GM06990 (cell line): ENCODE data around the gene CIB4.

Experiments
- DNase-seq: peaks from one replicate; pipeline ENCODE4 v3.0.0-alpha.2; 2011; ENCODE audit not compliant: insufficient read length; ENCODE audit errors: extremely low read depth
- H3K27me3 ChIP-seq: replicated peaks from 2 replicates; pipeline ENCODE4 v1.6.0; 2011; ENCODE audit warnings: low read length; ENCODE audit not compliant: control insufficient read depth, insufficient read depth
- H3K36me3 ChIP-seq: 2 replicates; pipeline ENCODE4 v1.5.1; 2011; ENCODE audit warnings: low read length; ENCODE audit not compliant: control insufficient read depth, insufficient read depth
- H3K4me3 ChIP-seq: replicated peaks from 2 replicates; pipeline ENCODE4 v1.5.1; 2011; ENCODE audit warnings: low read depth, mild to moderate bottlenecking, control low read depth, low read length
- TF ChIP-seq, protein P1 (sequence below): IDR thresholded peaks from 2 replicates; pipeline ENCODE4 v1.5.1; 2011; ENCODE audit warnings: low read length, control low read depth, mild to moderate bottlenecking, inconsistent platforms; ENCODE audit not compliant: insufficient read depth, poor library complexity, severe bottlenecking

CIB4 gene

DNA sequence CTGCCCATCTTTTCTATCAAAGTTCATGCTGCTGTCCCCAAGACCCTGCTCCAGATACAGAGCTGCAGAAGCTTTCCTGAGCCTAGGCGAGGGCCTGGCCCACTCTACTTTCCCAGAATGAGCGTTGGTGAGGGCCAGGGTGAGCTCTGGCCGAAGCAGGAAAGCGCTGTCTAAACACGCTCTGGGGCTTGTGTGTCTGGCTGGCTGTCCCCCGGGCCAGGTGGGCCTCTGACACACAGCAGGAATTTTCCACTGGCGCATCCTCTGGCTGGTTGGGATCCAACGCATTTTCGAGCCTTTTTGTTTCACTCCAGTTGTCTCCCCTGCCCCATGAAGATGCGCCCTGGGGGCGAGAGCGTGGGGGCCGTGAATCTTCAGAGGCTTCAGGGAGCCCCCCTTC lies 33.6 kb upstream of the CIB4 start:
- TF ChIP-seq, protein P1, sequence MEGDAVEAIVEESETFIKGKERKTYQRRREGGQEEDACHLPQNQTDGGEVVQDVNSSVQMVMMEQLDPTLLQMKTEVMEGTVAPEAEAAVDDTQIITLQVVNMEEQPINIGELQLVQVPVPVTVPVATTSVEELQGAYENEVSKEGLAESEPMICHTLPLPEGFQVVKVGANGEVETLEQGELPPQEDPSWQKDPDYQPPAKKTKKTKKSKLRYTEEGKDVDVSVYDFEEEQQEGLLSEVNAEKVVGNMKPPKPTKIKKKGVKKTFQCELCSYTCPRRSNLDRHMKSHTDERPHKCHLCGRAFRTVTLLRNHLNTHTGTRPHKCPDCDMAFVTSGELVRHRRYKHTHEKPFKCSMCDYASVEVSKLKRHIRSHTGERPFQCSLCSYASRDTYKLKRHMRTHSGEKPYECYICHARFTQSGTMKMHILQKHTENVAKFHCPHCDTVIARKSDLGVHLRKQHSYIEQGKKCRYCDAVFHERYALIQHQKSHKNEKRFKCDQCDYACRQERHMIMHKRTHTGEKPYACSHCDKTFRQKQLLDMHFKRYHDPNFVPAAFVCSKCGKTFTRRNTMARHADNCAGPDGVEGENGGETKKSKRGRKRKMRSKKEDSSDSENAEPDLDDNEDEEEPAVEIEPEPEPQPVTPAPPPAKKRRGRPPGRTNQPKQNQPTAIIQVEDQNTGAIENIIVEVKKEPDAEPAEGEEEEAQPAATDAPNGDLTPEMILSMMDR: no peak
- Histone ChIP-seq H3K36me3 (no peaks in the 10 kb centered on the region), H3K27me3 (peaks cover 1% of the 10 kb centered on the region)

DNA sequence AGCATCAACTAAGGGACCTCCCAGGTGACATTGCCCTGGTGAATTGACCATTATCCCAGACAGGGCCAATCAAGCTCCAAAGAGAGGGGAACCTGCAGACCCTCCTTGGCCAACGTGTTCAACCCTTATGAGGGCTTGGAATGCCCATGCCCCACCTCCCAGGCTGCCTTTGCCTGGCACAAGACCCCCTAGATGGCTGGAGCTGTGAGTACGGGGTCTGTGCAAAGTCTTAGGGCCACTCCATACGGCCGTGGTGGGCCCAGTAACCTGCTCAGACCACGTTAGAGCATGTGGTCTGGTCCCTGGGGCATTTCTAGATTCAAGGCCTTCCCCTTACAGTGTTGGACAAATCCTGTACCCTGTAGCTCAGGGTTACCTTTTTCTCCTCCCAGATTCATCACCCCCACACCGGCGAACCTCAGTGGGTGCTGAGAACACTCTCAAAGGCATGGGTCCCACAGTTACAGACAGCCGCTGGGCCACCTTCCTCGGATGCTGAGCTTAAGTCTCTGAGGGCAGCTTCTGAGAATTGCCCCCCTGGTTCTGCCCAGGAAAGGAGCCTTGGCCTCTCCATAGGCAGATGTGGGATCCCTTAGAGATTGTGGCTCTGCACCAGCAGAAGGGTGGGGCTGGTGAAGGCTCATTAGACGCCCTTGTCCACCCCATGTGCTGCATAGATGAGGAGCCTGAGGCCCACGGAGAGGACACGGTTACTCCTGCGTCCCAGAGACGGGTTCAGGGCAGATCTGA lies 33.0 kb upstream of the CIB4 start:
- DNase-seq: no peak
- Histone ChIP-seq H3K27me3 (peaks cover 1% of the 10 kb centered on the region), H3K36me3 (no peaks in the 10 kb centered on the region), H3K4me3 (no peak overlapping the region)
- TF ChIP-seq, protein P1: no peak

More for the DNA sequence above, 33.6 kb upstream of the CIB4 start:
- H3K4me3 ChIP-seq: no peak overlapping the region
- DNase-seq: no peak

DNA sequence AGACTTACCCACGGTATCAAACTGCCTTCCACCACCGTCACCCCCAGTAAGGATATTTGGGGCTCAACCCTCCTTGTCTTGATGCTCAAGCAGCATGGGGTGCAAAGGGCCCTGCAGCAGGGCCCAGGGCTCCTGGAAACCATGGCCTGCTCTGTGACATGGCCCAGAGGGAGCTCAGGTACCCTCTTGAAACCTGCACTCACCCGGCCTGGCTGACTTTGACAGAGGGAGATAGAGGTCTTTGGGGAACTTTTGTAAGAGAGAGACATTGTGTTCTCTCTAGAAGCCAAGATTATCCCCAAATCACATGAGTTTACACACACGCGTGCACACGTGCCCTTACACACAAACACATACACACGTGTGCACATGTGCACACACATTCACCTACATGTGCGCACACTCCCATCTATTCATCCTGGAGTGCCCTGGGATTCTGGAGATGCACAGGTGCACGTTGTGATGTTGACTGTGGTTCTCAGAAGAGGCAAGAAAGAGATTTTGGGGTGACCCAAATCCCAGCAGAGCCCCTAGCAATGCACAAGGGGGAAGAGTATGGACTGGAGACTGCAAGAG lies 31.7 kb upstream of the CIB4 start:
- TF ChIP-seq, protein P1: no peak
- no peaks in the 10 kb centered on the region for H3K36me3 ChIP-seq
- no peak for DNase-seq
- peaks cover 1% of the 10 kb centered on the region for H3K27me3 ChIP-seq
- no peak overlapping the region for H3K4me3 ChIP-seq

DNA sequence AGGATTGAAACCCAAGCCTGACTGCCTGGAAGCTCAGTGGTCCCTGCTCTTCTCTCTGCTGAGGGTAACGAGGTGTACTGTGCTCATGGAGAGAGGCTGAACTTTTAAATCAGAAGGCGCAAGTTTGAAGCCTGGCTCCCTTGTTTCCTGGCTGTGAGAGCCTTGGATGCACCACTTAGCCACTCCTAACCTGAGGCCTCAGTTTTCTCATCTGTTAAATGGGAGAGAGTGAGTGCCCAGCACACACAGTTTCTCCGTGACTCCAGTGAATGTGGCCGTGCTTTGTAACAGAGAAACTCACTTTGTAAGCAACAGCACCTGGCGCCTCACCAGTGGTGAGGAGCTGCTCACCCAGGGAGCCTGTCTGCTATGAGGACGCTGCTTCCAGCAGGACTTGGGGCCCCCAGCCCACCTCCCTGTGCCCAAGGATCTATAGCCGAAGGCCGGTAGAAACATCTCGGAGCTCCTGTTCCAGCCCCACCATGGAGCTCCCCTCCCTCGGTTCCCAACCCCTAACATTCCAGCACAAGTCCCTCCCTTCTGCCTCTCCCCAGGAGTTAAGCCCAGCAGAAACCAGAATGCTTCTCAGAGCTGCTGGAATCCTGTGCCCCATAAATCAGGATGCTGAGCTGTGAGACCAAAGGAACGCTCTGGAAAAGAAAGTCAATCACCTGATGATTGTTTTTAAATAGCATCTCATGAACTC lies 31.1 kb upstream of the CIB4 start:
- Histone ChIP-seq H3K4me3 (no peak overlapping the region), H3K27me3 (peaks cover 1% of the 10 kb centered on the region), H3K36me3 (no peaks in the 10 kb centered on the region)
- TF ChIP-seq, protein P1: no peak
- no peak for DNase-seq

DNA sequence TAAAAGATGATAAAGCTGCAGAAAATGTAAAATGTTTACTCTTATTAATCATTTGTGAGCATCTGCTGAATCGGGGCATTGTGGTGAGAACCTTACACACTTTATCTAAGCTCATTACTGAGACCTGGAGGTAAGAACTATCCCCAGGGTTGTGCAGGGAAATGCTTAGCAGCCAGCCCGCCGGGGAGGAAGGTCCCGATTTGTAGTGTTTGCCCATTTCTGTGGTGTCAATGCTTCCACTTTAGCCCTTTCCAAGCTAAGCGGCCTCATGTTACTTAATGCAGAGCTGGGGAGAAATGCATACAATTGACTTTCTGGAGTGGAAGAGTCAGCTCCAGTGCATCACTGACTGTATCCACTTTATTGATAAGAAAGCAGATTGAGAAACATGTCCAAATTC lies 30.5 kb upstream of the CIB4 start:
- TF ChIP-seq, protein P1: no peak
- H3K36me3 ChIP-seq: no peaks in the 10 kb centered on the region
- no peak overlapping the region for H3K4me3 ChIP-seq
- DNase-seq: no peak
- H3K27me3 ChIP-seq: peaks cover 1% of the 10 kb centered on the region
